DOHH2 (cell line): ENCODE data around the gene HS2ST1.

ENCODE experiments used
- H3F3A ChIP-seq: fragments of 200-600 bp; sonication (generic), shearing (Covaris generic); 2 replicates; pipeline ENCODE4 v1.6.0; 2016; ENCODE audit warnings: antibody characterized with exemption, mild to moderate bottlenecking; ENCODE audit not compliant: control insufficient read depth, insufficient read depth
- H3K27ac ChIP-seq: fragments of 200-600 bp; sonication (generic); 2 replicates; pipeline ENCODE4 v1.5.1; 2014; ENCODE audit warnings: low read depth, mild to moderate bottlenecking, low read length, moderate library complexity
- H3K27me3 ChIP-seq: fragments of 200-600 bp; sonication (generic); 2 replicates; pipeline ENCODE4 v1.6.1; 2014; ENCODE audit warnings: mild to moderate bottlenecking, low read length, mixed read lengths; ENCODE audit not compliant: control insufficient read depth
- H3K36me3 ChIP-seq: fragments of 200-600 bp; sonication (generic); 2 replicates; pipeline ENCODE4 v1.6.1; 2014; ENCODE audit warnings: mild to moderate bottlenecking, low read length, moderate library complexity, mixed read lengths; ENCODE audit not compliant: control insufficient read depth
- H3K4me1 ChIP-seq: fragments of 200-600 bp; sonication (generic); 2 replicates; pipeline ENCODE4 v1.6.1; 2014; ENCODE audit warnings: mild to moderate bottlenecking, low read length, mixed read lengths; ENCODE audit not compliant: control insufficient read depth
- H3K4me2 ChIP-seq: fragments of 200-600 bp; sonication (generic); 2 replicates; pipeline ENCODE4 v1.6.0; 2014; ENCODE audit warnings: mild to moderate bottlenecking, low read length, moderate library complexity
- H3K4me3 ChIP-seq: fragments of 200-600 bp; sonication (generic); 2 replicates; pipeline ENCODE4 v1.5.1; 2014; ENCODE audit warnings: mild to moderate bottlenecking, low read length, mixed read lengths
- H3K79me2 ChIP-seq: fragments of 200-600 bp; sonication (generic); 2 replicates; pipeline ENCODE4 v1.6.1; 2014; ENCODE audit warnings: mild to moderate bottlenecking, low read length, mixed read lengths; ENCODE audit not compliant: control insufficient read depth
- H3K9me2 ChIP-seq: fragments of 200-600 bp; sonication (generic); replicated peaks from 2 replicates; pipeline ENCODE4 v1.6.1; 2014; ENCODE audit warnings: mild to moderate bottlenecking, low read length, mixed read lengths; ENCODE audit not compliant: control insufficient read depth
- H3K9me3 ChIP-seq: fragments of 200-600 bp; sonication (generic); 2 replicates; pipeline ENCODE4 v1.6.1; 2014; ENCODE audit warnings: antibody characterized with exemption, low read length, mixed read lengths; ENCODE audit not compliant: control insufficient read depth, insufficient read depth
- H4K20me1 ChIP-seq: fragments of 200-600 bp; sonication (generic); 2 replicates; pipeline ENCODE4 v1.6.0; 2014; ENCODE audit warnings: low read depth, mild to moderate bottlenecking, antibody characterized with exemption, low read length, moderate library complexity; ENCODE audit not compliant: control insufficient read depth, insufficient read depth
- CTCF ChIP-seq: fragments of 200-600 bp; sonication (generic); IDR thresholded peaks from one replicate; pipeline ENCODE4 v1.5.1; 2014; ENCODE audit warnings: antibody characterized with exemption, mild to moderate bottlenecking, low read depth, low read length; ENCODE audit not compliant: poor library complexity, severe bottlenecking
- EZH2phosphoT487 ChIP-seq: fragments of 200-600 bp; sonication (generic); IDR thresholded peaks from 2 replicates; pipeline ENCODE4 v1.6.1; 2017; ENCODE audit warnings: borderline replicate concordance, mild to moderate bottlenecking, antibody characterized with exemption, low read length, moderate library complexity, mixed read lengths

Gene HS2ST1

GRCh38 chr1:86924324-86924960, 10.0 kb downstream of the HS2ST1 start:
- no peaks in the 10 kb centered on the region for H4K20me1 ChIP-seq
- H3K79me2 ChIP-seq, result peaks cover 100% of the 10 kb centered on the region
- H3K4me1 ChIP-seq, result peaks cover 45% of the 10 kb centered on the region

GRCh38 chr1:86925742-86926141, 11.3 kb downstream of the HS2ST1 start:
- Histone ChIP-seq H3K4me1 (peaks cover 58% of the 10 kb centered on the region), H3F3A (0 out of 2 replicates have a peak, but pooled peaks cover 4% of the 10 kb centered on the region)

More at GRCh38 chr1:86924324-86924960, 10.0 kb downstream of the HS2ST1 start:
- H3K9me3 ChIP-seq, result peaks cover 51% of the 10 kb centered on the region
- TF ChIP-seq CTCF (no peak), EZH2phosphoT487 (no peak)
- no peaks in the 10 kb centered on the region for H3K9me2 ChIP-seq
- no peaks in the 10 kb centered on the region for H3K27me3 ChIP-seq
- H3F3A ChIP-seq, result 0 out of 2 replicates have a peak, but pooled peaks cover 4% of the 10 kb centered on the region
- peaks cover 61% of the 10 kb centered on the region for H3K36me3 ChIP-seq
- H3K27ac ChIP-seq, result no peak overlapping the region
- no peak overlapping the region for H3K4me2 ChIP-seq
- no peak overlapping the region for H3K4me3 ChIP-seq

GRCh38 chr1:86926883-86927282, 12.4 kb downstream of the HS2ST1 start:
- no peak overlapping the region for H3K4me2 ChIP-seq
- H3K4me1 ChIP-seq, result peaks cover 69% of the 10 kb centered on the region
- no peaks in the 10 kb centered on the region for H3K27me3 ChIP-seq
- H3F3A ChIP-seq, result peaks cover 10% of the 10 kb centered on the region
- peaks cover 40% of the 10 kb centered on the region for H3K36me3 ChIP-seq
- no peak overlapping the region for H3K27ac ChIP-seq
- peaks cover 10% of the 10 kb centered on the region for H4K20me1 ChIP-seq
- no peak overlapping the region for H3K4me3 ChIP-seq
- H3K9me2 ChIP-seq, result no peaks in the 10 kb centered on the region
- TF ChIP-seq EZH2phosphoT487 (no peak), CTCF (no peak)
- H3K9me3 ChIP-seq, result peaks cover 27% of the 10 kb centered on the region
- H3K79me2 ChIP-seq, result peaks cover 100% of the 10 kb centered on the region

More at GRCh38 chr1:86925742-86926141, 11.3 kb downstream of the HS2ST1 start:
- Histone ChIP-seq H3K9me2 (no peaks in the 10 kb centered on the region), H3K4me3 (no peak overlapping the region), H3K27me3 (no peaks in the 10 kb centered on the region), H3K4me2 (no peak overlapping the region), H3K27ac (no peak overlapping the region), H3K36me3 (peaks cover 52% of the 10 kb centered on the region), H3K79me2 (peaks cover 100% of the 10 kb centered on the region), H3K9me3 (peaks cover 39% of the 10 kb centered on the region), H4K20me1 (peaks cover 8% of the 10 kb centered on the region)
- TF ChIP-seq EZH2phosphoT487 (no peak), CTCF (no peak)
